PC-3 (cell line): ENCODE results near the gene C1orf116. TPM values are rescaled to one million over a fixed set of nuclear protein-coding genes. Genes with fewer than 3 reads are reported as not detected.

Source experiments
- ATAC-seq: fragments of 200-7000 bp; cut with Tn5 transposase; 2 replicates; pipeline ENCODE4 v1.9.1; 2020; ENCODE audit warnings: mild to moderate bottlenecking, moderate library complexity
- BruUV-seq: library from RNA; stranded (reverse); fragments of 400-500 nt; replicated peaks from 2 replicates; lab custom pipeline; 2021; lab: Mats Ljungman, UMichigan
- CTCF ChIA-PET: fragments of 300-600 bp; sonication (Branson Sonifier 250); formaldehyde crosslinking; loops from one replicate; lab custom pipeline; 2022; ENCODE audit warnings: antibody characterized with exemption; lab: Charles Lee
- POLR2A ChIA-PET: fragments of 300-600 bp; sonication (Branson Sonifier 250); formaldehyde crosslinking; loops from one replicate; lab custom pipeline; 2022; ENCODE audit warnings: antibody characterized with exemption; ENCODE audit not compliant: unreplicated experiment; lab: Charles Lee
- DNase-seq: peaks from one replicate; pipeline ENCODE4 v3.0.0-alpha.2; 2015
- H2AFZ ChIP-seq: fragments of 300-600 bp; sonication (generic); 2 replicates; pipeline ENCODE4 v1.6.0; 2016; ENCODE audit warnings: antibody characterized with exemption, low read length
- H3F3A ChIP-seq: fragments of 300-600 bp; sonication (generic); one replicate; pipeline ENCODE4 v1.6.0; 2017; ENCODE audit warnings: antibody characterized with exemption, low read length, control low read depth, mild to moderate bottlenecking; ENCODE audit not compliant: unreplicated experiment
- H3K27ac ChIP-seq: fragments of 300-600 bp; sonication (generic); 2 replicates; pipeline ENCODE4 v1.5.1; 2016; ENCODE audit warnings: mild to moderate bottlenecking, low read length
- H3K27me3 ChIP-seq: fragments of 300-600 bp; sonication (generic); 2 replicates; pipeline ENCODE4 v1.6.1; 2016; ENCODE audit warnings: low read length, mixed read lengths
- H3K36me3 ChIP-seq: fragments of 300-600 bp; sonication (generic); 2 replicates; pipeline ENCODE4 v1.6.1; 2016; ENCODE audit warnings: low read depth, mixed run types, low read length, mixed read lengths
- H3K4me1 ChIP-seq: fragments of 300-600 bp; sonication (generic); 2 replicates; pipeline ENCODE4 v1.5.1; 2016; ENCODE audit warnings: low read length; ENCODE audit not compliant: insufficient read depth
- H3K4me2 ChIP-seq: fragments of 300-600 bp; sonication (generic); 2 replicates; pipeline ENCODE4 v1.6.0; 2016; ENCODE audit warnings: low read length
- H3K4me3 ChIP-seq: fragments of 300-600 bp; sonication (generic); 2 replicates; pipeline ENCODE4 v1.5.1; 2016; ENCODE audit warnings: mild to moderate bottlenecking, low read length, mixed read lengths
- H3K79me2 ChIP-seq: fragments of 300-600 bp; sonication (generic); 2 replicates; pipeline ENCODE4 v1.6.1; 2017; ENCODE audit warnings: low read length, mixed read lengths
- H3K9ac ChIP-seq: fragments of 300-600 bp; sonication (generic); 2 replicates; pipeline ENCODE4 v1.6.0; 2016; ENCODE audit warnings: mild to moderate bottlenecking, low read length
- H3K9me2 ChIP-seq: fragments of 300-600 bp; sonication (generic); replicated peaks from 2 replicates; pipeline ENCODE4 v1.6.1; 2016; ENCODE audit warnings: mixed run types, low read length, mixed read lengths
- H3K9me3 ChIP-seq: fragments of 300-600 bp; sonication (generic); 2 replicates; pipeline ENCODE4 v1.6.1; 2016; ENCODE audit warnings: low read length, mixed read lengths
- H4K20me1 ChIP-seq: fragments of 300-600 bp; sonication (generic); 2 replicates; pipeline ENCODE4 v1.6.1; 2016; ENCODE audit warnings: low read length, mixed read lengths
- CTCF ChIP-seq: fragments of 300-600 bp; sonication (generic); conservative IDR thresholded peaks from 2 replicates; pipeline ENCODE4 v1.5.1; 2017; ENCODE audit warnings: antibody characterized with exemption, low read depth, mild to moderate bottlenecking, low read length
- EZH2 ChIP-seq: fragments of 300-600 bp; sonication (generic); IDR thresholded peaks from one replicate; pipeline ENCODE4 v1.6.1; 2017; ENCODE audit warnings: antibody characterized with exemption, mild to moderate bottlenecking, low read length; ENCODE audit not compliant: unreplicated experiment
- EZH2phosphoT487 ChIP-seq: fragments of 300-600 bp; sonication (generic); IDR thresholded peaks from 2 replicates; pipeline ENCODE4 v1.6.1; 2018; ENCODE audit warnings: mild to moderate bottlenecking, antibody characterized with exemption, low read length, borderline replicate concordance
- intact Hi-C: fragments of 100-400 bp; cut with micrococcal nuclease; formaldehyde crosslinking; loops from 2 replicates; pipeline ENCODE4 v1.9.0; 2023
- total RNA-seq: library from RNA; depleted of rRNA; stranded (reverse); fragments of >200 nt; gene quantifications from 2 replicates; pipeline ENCODE4 v1.2.3, GENCODE V29; 2014

Gene C1orf116
- total RNA-seq, 1 experiment from 2014 or later = 34.9 TPM

DNA sequence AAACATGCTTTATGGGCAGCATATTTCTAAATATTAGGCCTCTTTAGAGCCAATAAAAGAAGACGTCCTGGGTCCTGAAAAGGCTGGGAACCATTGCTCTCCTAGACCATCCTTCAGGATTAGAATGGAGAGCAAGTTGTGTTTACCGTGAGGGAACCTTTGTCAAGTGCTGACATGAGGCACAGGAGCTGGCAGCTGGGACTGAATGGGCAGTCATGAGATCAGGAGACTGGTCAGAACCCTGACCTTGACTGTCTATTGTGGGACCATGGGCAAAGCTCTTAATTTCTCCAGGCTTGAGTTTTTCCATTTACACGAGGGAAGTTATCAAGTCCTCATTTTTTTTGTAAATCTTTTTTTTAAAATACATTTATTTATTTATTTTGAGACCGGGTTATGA is 25.7 kb upstream of the C1orf116 start:
- CTCF ChIA-PET = no interaction called here

GRCh38 chr1:207056673-207057072 is 24.1 kb upstream of the C1orf116 start:
- ChIA-PET CTCF (no interaction called here), POLR2A (no interaction called here)
- intact Hi-C loops = loop anchor here (10.0 kb wide), 2 partner anchors 372 to 422 kb away; partner anchors contain the start of genes DYRK3 and MAPKAPK2

More for the DNA sequence above, 25.7 kb upstream of the C1orf116 start:
- H3K9me2 ChIP-seq = no peaks in the 10 kb centered on the region
- no TSS peak for BruUV-seq
- intact Hi-C loops = loop anchor here (10.0 kb wide), 2 partner anchors 373 to 423 kb away; partner anchors contain the start of genes DYRK3 and MAPKAPK2
- no peak overlapping the region for H2AFZ ChIP-seq
- H3K79me2 ChIP-seq = peaks cover 27% of the 10 kb centered on the region
- no peak for DNase-seq
- POLR2A ChIA-PET = interaction anchor here (0.6 kb wide), 1 partner anchor 26 kb away, joined by 3 read pairs; no protein-coding TSS in a partner anchor
- H3K4me2 ChIP-seq = no peak overlapping the region
- H3K27ac ChIP-seq = no peak overlapping the region
- H3K27me3 ChIP-seq = no peaks in the 10 kb centered on the region
- TF ChIP-seq EZH2 = no peak
- no peak for TF ChIP-seq CTCF
- no peak for TF ChIP-seq EZH2phosphoT487
- no peaks in the 10 kb centered on the region for H3F3A ChIP-seq
- H3K9ac ChIP-seq = no peak overlapping the region
- H3K36me3 ChIP-seq = peaks cover 32% of the 10 kb centered on the region
- H3K4me3 ChIP-seq = no peak overlapping the region
- no peaks in the 10 kb centered on the region for H3K9me3 ChIP-seq
- no peak for ATAC-seq
- no peaks in the 10 kb centered on the region for H4K20me1 ChIP-seq
- peaks cover 21% of the 10 kb centered on the region for H3K4me1 ChIP-seq

More at GRCh38 chr1:207056673-207057072, 24.1 kb upstream of the C1orf116 start:
- ATAC-seq (no peak), DNase-seq (no peak)
- Histone ChIP-seq H3K27me3 (no peaks in the 10 kb centered on the region), H4K20me1 (no peaks in the 10 kb centered on the region), H3K79me2 (peaks cover 37% of the 10 kb centered on the region), H3K9me2 (no peaks in the 10 kb centered on the region), H3K9ac (no peak overlapping the region), H3K27ac (no peak overlapping the region), H3K4me1 (peaks cover 32% of the 10 kb centered on the region), H3K36me3 (peaks cover 16% of the 10 kb centered on the region; the same call in 1 of the 2 replicates), H3K4me3 (no peak overlapping the region), H2AFZ (no peak overlapping the region), H3F3A (peaks cover 4% of the 10 kb centered on the region), H3K4me2 (no peak overlapping the region), H3K9me3 (no peaks in the 10 kb centered on the region)
- TF ChIP-seq EZH2phosphoT487 = no peak
- no peak for TF ChIP-seq EZH2
- TF ChIP-seq CTCF = no peak
- no TSS peak for BruUV-seq
